WTC11 (cell line): ENCODE results near the gene EPO. TPM values are rescaled to one million over a fixed set of nuclear protein-coding genes. Genes with fewer than 3 reads are reported as not detected.
A peak's percentile ranks its signal among the peaks of the same experiment; 100 is the strongest.

Experiments
- ATAC-seq: fragments of 200-7000 bp; cut with Tn5 transposase; 2 replicates; pipeline ENCODE4 v1.10.0; 2021; ENCODE audit warnings: mild to moderate bottlenecking, moderate library complexity
- CTCF ChIA-PET: fragments of 300-600 bp; sonication (Branson Sonifier 250); formaldehyde crosslinking; loops from one replicate; lab custom pipeline; 2021; ENCODE audit warnings: antibody characterized with exemption; lab: Charles Lee
- POLR2A ChIA-PET: fragments of 350-600 bp; sonication (Branson Sonifier 250); formaldehyde crosslinking; loops from one replicate; lab custom pipeline; 2021; ENCODE audit warnings: antibody characterized with exemption; lab: Charles Lee
- DNase-seq: peaks from one replicate; pipeline ENCODE4 v3.0.0; 2021; ENCODE audit warnings: low spot score
- H3K27ac Mint-ChIP-seq: 2 replicates; pipeline ENCODE4 v1.8.0; 2021; ENCODE audit warnings: mixed read lengths
- H3K27me3 Mint-ChIP-seq: 2 replicates; pipeline ENCODE4 v1.8.0; 2021; ENCODE audit warnings: low read depth, mild to moderate bottlenecking, moderate library complexity, mixed read lengths
- H3K36me3 Mint-ChIP-seq: 2 replicates; pipeline ENCODE4 v1.8.0; 2021; ENCODE audit warnings: mixed read lengths
- H3K4me1 Mint-ChIP-seq: 2 replicates; pipeline ENCODE4 v1.8.0; 2022; ENCODE audit warnings: mixed read lengths
- H3K4me3 Mint-ChIP-seq: 2 replicates; pipeline ENCODE4 v1.8.0; 2021; ENCODE audit warnings: mild to moderate bottlenecking, moderate library complexity, mixed read lengths
- H3K9me3 Mint-ChIP-seq: 2 replicates; pipeline ENCODE4 v1.8.0; 2021; ENCODE audit warnings: mixed read lengths
- AFF4 ChIP-seq: sonication (generic); formaldehyde crosslinking; IDR thresholded peaks from 2 replicates; pipeline ENCODE4 v1.8.1; 2023; ENCODE audit warnings: mild to moderate bottlenecking, missing genetic modification reagents, borderline replicate concordance
- AR ChIP-seq: fragments of 250-450 bp; sonication (Bioruptor Pico); IDR thresholded peaks from 2 replicates; pipeline ENCODE4 v1.9.0; 2021; ENCODE audit warnings: mild to moderate bottlenecking
- CREM ChIP-seq: sonication (generic); formaldehyde crosslinking; IDR thresholded peaks from 2 replicates; pipeline ENCODE4 v1.8.1; 2022; ENCODE audit warnings: mild to moderate bottlenecking, missing genetic modification reagents, moderate library complexity
- GRHL2 ChIP-seq: fragments of 250-450 bp; sonication (Bioruptor Pico); IDR thresholded peaks from 2 replicates; pipeline ENCODE4 v1.8.0; 2022; ENCODE audit warnings: mild to moderate bottlenecking, moderate library complexity; ENCODE audit not compliant: insufficient replicate concordance, severe bottlenecking
- IRF1 ChIP-seq: sonication (generic); formaldehyde crosslinking; IDR thresholded peaks from 2 replicates; pipeline ENCODE4 v1.8.0; 2023; ENCODE audit warnings: missing genetic modification reagents
- JUN ChIP-seq: sonication (generic); formaldehyde crosslinking; IDR thresholded peaks from 2 replicates; pipeline ENCODE4 v1.8.0; 2023; ENCODE audit warnings: mild to moderate bottlenecking, missing genetic modification reagents
- NR1H2 ChIP-seq: sonication (generic); formaldehyde crosslinking; IDR thresholded peaks from 2 replicates; pipeline ENCODE4 v1.9.0; 2021; ENCODE audit warnings: mild to moderate bottlenecking, moderate library complexity, missing genetic modification reagents
- NR3C1 ChIP-seq: sonication (generic); formaldehyde crosslinking; conservative IDR thresholded peaks from 2 replicates; pipeline ENCODE4 v1.8.1; 2023; ENCODE audit warnings: low read depth, mild to moderate bottlenecking, missing genetic modification reagents
- SMAD4 ChIP-seq: sonication (generic); formaldehyde crosslinking; IDR thresholded peaks from 2 replicates; pipeline ENCODE4 v1.8.0; 2022; ENCODE audit warnings: mild to moderate bottlenecking, missing genetic modification reagents
- SOX15 ChIP-seq: fragments of 250-450 bp; sonication (Bioruptor Pico); IDR thresholded peaks from 2 replicates; pipeline ENCODE4 v1.9.0; 2021; ENCODE audit warnings: mild to moderate bottlenecking
- TCF7 ChIP-seq: sonication (generic); formaldehyde crosslinking; IDR thresholded peaks from 2 replicates; pipeline ENCODE4 v1.8.0; 2022; ENCODE audit warnings: mild to moderate bottlenecking, low read depth, missing genetic modification reagents, moderate library complexity
- USF1 ChIP-seq: sonication (generic); formaldehyde crosslinking; IDR thresholded peaks from 2 replicates; pipeline ENCODE4 v1.8.0; 2022; ENCODE audit warnings: mild to moderate bottlenecking, missing genetic modification reagents
- USF2 ChIP-seq: sonication (generic); formaldehyde crosslinking; IDR thresholded peaks from 2 replicates; pipeline ENCODE4 v1.8.1; 2023; ENCODE audit warnings: mild to moderate bottlenecking, missing genetic modification reagents, moderate library complexity
- ZNF263 ChIP-seq: sonication (generic); formaldehyde crosslinking; IDR thresholded peaks from 2 replicates; pipeline ENCODE4 v1.8.1; 2022; ENCODE audit warnings: low read depth, mild to moderate bottlenecking, moderate library complexity, missing genetic modification reagents
- ZNF423 ChIP-seq: fragments of 250-450 bp; sonication (Bioruptor Pico); IDR thresholded peaks from 2 replicates; pipeline ENCODE4 v2.1.2; 2022; ENCODE audit warnings: mild to moderate bottlenecking, moderate library complexity
- total RNA-seq: library from RNA; stranded (reverse); gene quantifications from 3 replicates; pipeline ENCODE4 v1.2.3, GENCODE V29; 2021
- TF ChIP-seq, protein P1 (sequence below): fragments of 250-450 bp; sonication (Bioruptor Pico); IDR thresholded peaks from 2 replicates; pipeline ENCODE4 v2.1.2; 2022; ENCODE audit warnings: mild to moderate bottlenecking, moderate library complexity

Gene EPO
- total RNA-seq, 1 experiment from 2014 or later: 0.63 TPM

GRCh38 chr7:100710452-100710851 is 9.8 kb upstream of the EPO start:
- no peak for DNase-seq
- no peaks in the 10 kb centered on the region for H3K9me3 Mint-ChIP-seq

GRCh38 chr7:100711369-100711768 is 8.9 kb upstream of the EPO start:
- DNase-seq: no peak
- no peak for TF ChIP-seq CREM
- TF ChIP-seq JUN (CRISPR knock-in tag): no peak
- TF ChIP-seq USF1: no peak
- no peak for TF ChIP-seq TCF7
- TF ChIP-seq AFF4 (CRISPR knock-in tag): no peak
- no peak for TF ChIP-seq ZNF423
- TF ChIP-seq NR1H2 (CRISPR knock-in tag): no peak
- no peak for TF ChIP-seq AR (CRISPR knock-in tag)
- TF ChIP-seq, protein P1, sequence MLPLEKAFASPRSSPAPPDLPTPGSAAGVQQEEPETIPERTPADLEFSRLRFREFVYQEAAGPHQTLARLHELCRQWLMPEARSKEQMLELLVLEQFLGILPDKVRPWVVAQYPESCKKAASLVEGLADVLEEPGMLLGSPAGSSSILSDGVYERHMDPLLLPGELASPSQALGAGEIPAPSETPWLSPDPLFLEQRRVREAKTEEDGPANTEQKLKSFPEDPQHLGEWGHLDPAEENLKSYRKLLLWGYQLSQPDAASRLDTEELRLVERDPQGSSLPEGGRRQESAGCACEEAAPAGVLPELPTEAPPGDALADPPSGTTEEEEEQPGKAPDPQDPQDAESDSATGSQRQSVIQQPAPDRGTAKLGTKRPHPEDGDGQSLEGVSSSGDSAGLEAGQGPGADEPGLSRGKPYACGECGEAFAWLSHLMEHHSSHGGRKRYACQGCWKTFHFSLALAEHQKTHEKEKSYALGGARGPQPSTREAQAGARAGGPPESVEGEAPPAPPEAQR (CRISPR knock-in tag): no peak
- no peak for TF ChIP-seq SOX15 (CRISPR knock-in tag)
- TF ChIP-seq GRHL2: no peak
- no peak for ATAC-seq
- H3K4me3 Mint-ChIP-seq: no peak overlapping the region
- H3K4me1 Mint-ChIP-seq: peaks cover 8% of the 10 kb centered on the region
- POLR2A ChIA-PET: interaction anchor here (0.6 kb wide), 1 partner anchor 20 kb away, joined by 3 read pairs; no protein-coding TSS in a partner anchor
- H3K27ac Mint-ChIP-seq: 0 out of 2 replicates have a peak overlapping the region, but pooled peaks have one; percentile 60
- H3K36me3 Mint-ChIP-seq: peaks cover 10% of the 10 kb centered on the region
- H3K9me3 Mint-ChIP-seq: no peaks in the 10 kb centered on the region
- no peaks in the 10 kb centered on the region for H3K27me3 Mint-ChIP-seq
- CTCF ChIA-PET: interaction anchor here (1.1 to 2.5 kb wide), 4 partner anchors 14 to 151 kb away, joined by 3 to 11 read pairs (median 3); no protein-coding TSS in a partner anchor

More at GRCh38 chr7:100710452-100710851, 9.8 kb upstream of the EPO start:
- TF ChIP-seq SMAD4 (CRISPR knock-in tag) (no peak), IRF1 (no peak), USF2 (CRISPR knock-in tag) (no peak), ZNF263 (CRISPR knock-in tag) (no peak), NR3C1 (CRISPR knock-in tag) (no peak)
- Mint-ChIP-seq H3K4me1 (peaks cover 8% of the 10 kb centered on the region), H3K36me3 (peaks cover 10% of the 10 kb centered on the region), H3K27ac (no peak overlapping the region), H3K27me3 (no peaks in the 10 kb centered on the region), H3K4me3 (no peak overlapping the region)
- POLR2A ChIA-PET: no interaction called here
- CTCF ChIA-PET: interaction anchor here (0.7 to 2.5 kb wide), 3 partner anchors 16 to 141 kb away, joined by 3 to 11 read pairs (median 3); no protein-coding TSS in a partner anchor
- ATAC-seq: no peak
